RWPE1 (cell line): ENCODE data around the gene HIVEP1.

Source experiments
- CTCF ChIA-PET: fragments of 350-600 bp; sonication (Branson Sonifier 250); formaldehyde crosslinking; extraction: SDS; loops from one replicate; lab custom pipeline; 2021; lab: Yijun Ruan, JAX
- POLR2A ChIA-PET: fragments of 400-600 bp; formaldehyde crosslinking; extraction: SDS; loops from one replicate; lab custom pipeline; 2020; ENCODE audit warnings: antibody characterized with exemption; ENCODE audit not compliant: low non-redundant PET; lab: Yijun Ruan, JAX
- DNase-seq: peaks from one replicate; pipeline ENCODE4 v3.0.0; 2012; ENCODE audit warnings: low spot score
- H3K27ac ChIP-seq: fragments of 450-650 bp; 2 replicates; pipeline ENCODE4 v1.5.1; 2017
- CTCF ChIP-seq: fragments of 450-650 bp; conservative IDR thresholded peaks from 2 replicates; pipeline ENCODE4 v1.5.1; 2017; ENCODE audit warnings: low read depth, mild to moderate bottlenecking

The HIVEP1 gene

GRCh38 chr6:12165722-12166280 is 153.7 kb downstream of the HIVEP1 start:
- ChIA-PET POLR2A (no interaction called here), CTCF (interaction anchor here (0.6 kb wide), 1 partner anchor 450 kb away, joined by 3 read pairs; no protein-coding TSS in a partner anchor)

GRCh38 chr6:12169377-12169776 is 157.3 kb downstream of the HIVEP1 start:
- ChIA-PET CTCF (no interaction called here), POLR2A (no interaction called here)
- DNase-seq = no peak
- no peak overlapping the region for H3K27ac ChIP-seq
- TF ChIP-seq CTCF = no peak

More at GRCh38 chr6:12165722-12166280, 153.7 kb downstream of the HIVEP1 start:
- H3K27ac ChIP-seq = no peak overlapping the region
- no peak for DNase-seq
- TF ChIP-seq CTCF = no peak

- CTCF ChIA-PET = interaction anchor here (0.6 kb wide), 1 partner anchor 1115 kb away, joined by 3 read pairs; no protein-coding TSS in a partner anchor
- POLR2A ChIA-PET = no interaction called here
- no peak overlapping the region for H3K27ac ChIP-seq
- TF ChIP-seq CTCF = no peak
- DNase-seq = no peak
These were observed 158.4 kb downstream of the HIVEP1 start for GRCh38 chr6:12170351-12171092.

GRCh38 chr6:12171717-12172116 is 159.6 kb downstream of the HIVEP1 start:
- no peak overlapping the region for H3K27ac ChIP-seq
- DNase-seq = no peak
- CTCF ChIA-PET = interaction anchor here (0.6 kb wide), 2 partner anchors 33 to 116 kb away, joined by 3 read pairs; no protein-coding TSS in a partner anchor
- TF ChIP-seq CTCF = no peak
- POLR2A ChIA-PET = no interaction called here

- no peak for DNase-seq
- H3K27ac ChIP-seq = no peak overlapping the region
- no peak for TF ChIP-seq CTCF
- ChIA-PET POLR2A (no interaction called here), CTCF (no interaction called here)
These were observed 160.5 kb downstream of the HIVEP1 start for GRCh38 chr6:12172572-12172971.

- TF ChIP-seq CTCF = no peak
- no peak for DNase-seq
- ChIA-PET POLR2A (no interaction called here), CTCF (interaction anchor here (0.6 kb wide), 1 partner anchor 1694 kb away, joined by 3 read pairs; no protein-coding TSS in a partner anchor)
- H3K27ac ChIP-seq = no peak overlapping the region
These were observed 161.1 kb downstream of the HIVEP1 start for GRCh38 chr6:12173181-12173580.
